NT2/D1 (cell line): Measurements from ENCODE around the gene DOCK1.

Source experiments
- DNase-seq: peaks from one replicate; pipeline ENCODE4 v3.0.0-alpha.2; 2011; ENCODE audit warnings: low read depth, low spot score
- H3K27me3 ChIP-seq: 2 replicates; pipeline ENCODE4 v1.6.0; 2011; ENCODE audit warnings: mild to moderate bottlenecking; ENCODE audit not compliant: insufficient read length, insufficient read depth
- H3K36me3 ChIP-seq: 2 replicates; pipeline ENCODE4 v1.6.1; 2011; ENCODE audit warnings: mild to moderate bottlenecking, low read length, mixed read lengths; ENCODE audit not compliant: insufficient read depth, insufficient read length
- H3K4me1 ChIP-seq: 2 replicates; pipeline ENCODE4 v1.5.1; 2011; ENCODE audit not compliant: insufficient read depth, insufficient read length
- H3K4me3 ChIP-seq: 2 replicates; pipeline ENCODE4 v1.5.1; 2011; ENCODE audit warnings: low read depth; ENCODE audit not compliant: insufficient read length
- H3K9ac ChIP-seq: 2 replicates; pipeline ENCODE4 v1.6.0; 2011; ENCODE audit warnings: low read depth; ENCODE audit not compliant: insufficient read length
- H3K9me3 ChIP-seq: 2 replicates; pipeline ENCODE4 v1.5.1; 2011; ENCODE audit warnings: mild to moderate bottlenecking, low read length; ENCODE audit not compliant: insufficient read depth
- SUZ12 ChIP-seq: IDR thresholded peaks from 2 replicates; pipeline ENCODE4 v1.6.1; 2011; ENCODE audit not compliant: insufficient read length, insufficient read depth; ENCODE audit errors: extremely low read depth
- YY1 ChIP-seq: IDR thresholded peaks from 2 replicates; pipeline ENCODE4 v1.6.1; 2011; ENCODE audit not compliant: insufficient read length, insufficient read depth
- ZNF274 ChIP-seq: IDR thresholded peaks from 2 replicates; pipeline ENCODE4 v1.6.1; 2011; ENCODE audit warnings: mild to moderate bottlenecking, low read depth, low read length

DOCK1 gene

GRCh38 chr10:127463548-127463947 is 558.3 kb downstream of the DOCK1 start:
- H3K4me3 ChIP-seq, result no peak overlapping the region
- H3K9me3 ChIP-seq, result no peaks in the 10 kb centered on the region; the same call in 1 of the 2 replicates
- no peaks in the 10 kb centered on the region for H3K27me3 ChIP-seq
- TF ChIP-seq SUZ12 (no peak), YY1 (no peak), ZNF274 (no peak)
- H3K36me3 ChIP-seq, result no peaks in the 10 kb centered on the region
- no peak for DNase-seq
- no peak overlapping the region for H3K9ac ChIP-seq
- no peaks in the 10 kb centered on the region for H3K4me1 ChIP-seq

GRCh38 chr10:127464561-127464960 is 559.3 kb downstream of the DOCK1 start:
- H3K4me3 ChIP-seq, result no peak overlapping the region
- H3K4me1 ChIP-seq, result no peaks in the 10 kb centered on the region
- no peaks in the 10 kb centered on the region for H3K27me3 ChIP-seq
- no peaks in the 10 kb centered on the region for H3K36me3 ChIP-seq
- TF ChIP-seq SUZ12 (no peak), YY1 (no peak), ZNF274 (no peak)
- no peak overlapping the region for H3K9ac ChIP-seq
- no peak for DNase-seq
- H3K9me3 ChIP-seq, result no peaks in the 10 kb centered on the region; the same call in 1 of the 2 replicates

GRCh38 chr10:127467811-127468210 is 562.6 kb downstream of the DOCK1 start:
- no peak for TF ChIP-seq SUZ12
- no peak for TF ChIP-seq ZNF274
- TF ChIP-seq YY1, result no peak
- Histone ChIP-seq H3K27me3 (no peaks in the 10 kb centered on the region), H3K9me3 (no peaks in the 10 kb centered on the region), H3K4me3 (no peak overlapping the region), H3K9ac (no peak overlapping the region), H3K36me3 (no peaks in the 10 kb centered on the region), H3K4me1 (no peaks in the 10 kb centered on the region)
- no peak for DNase-seq

GRCh38 chr10:127468632-127469031 is 563.4 kb downstream of the DOCK1 start:
- Histone ChIP-seq H3K36me3 (no peaks in the 10 kb centered on the region), H3K4me3 (no peak overlapping the region), H3K9ac (no peak overlapping the region), H3K27me3 (no peaks in the 10 kb centered on the region), H3K9me3 (no peaks in the 10 kb centered on the region), H3K4me1 (no peaks in the 10 kb centered on the region)
- no peak for DNase-seq
- TF ChIP-seq ZNF274 (no peak), SUZ12 (no peak), YY1 (no peak)

GRCh38 chr10:127470911-127471310 is 565.7 kb downstream of the DOCK1 start:
- Histone ChIP-seq H3K4me3 (no peak overlapping the region), H3K9ac (no peak overlapping the region), H3K36me3 (no peaks in the 10 kb centered on the region), H3K27me3 (no peaks in the 10 kb centered on the region), H3K4me1 (no peaks in the 10 kb centered on the region), H3K9me3 (no peaks in the 10 kb centered on the region)
- DNase-seq, result no peak
- no peak for TF ChIP-seq ZNF274
- TF ChIP-seq YY1, result no peak
- TF ChIP-seq SUZ12, result no peak

- H3K36me3 ChIP-seq, result no peaks in the 10 kb centered on the region
- no peaks in the 10 kb centered on the region for H3K4me1 ChIP-seq
- TF ChIP-seq YY1, result no peak
- no peak for TF ChIP-seq SUZ12
- TF ChIP-seq ZNF274, result no peak
- DNase-seq, result no peak
- H3K9me3 ChIP-seq, result no peaks in the 10 kb centered on the region
- H3K9ac ChIP-seq, result no peak overlapping the region
- H3K27me3 ChIP-seq, result no peaks in the 10 kb centered on the region
- H3K4me3 ChIP-seq, result no peak overlapping the region
These were observed 567.7 kb downstream of the DOCK1 start for GRCh38 chr10:127472976-127473375.

GRCh38 chr10:127474501-127474900 is 569.3 kb downstream of the DOCK1 start:
- no peaks in the 10 kb centered on the region for H3K9me3 ChIP-seq
- H3K36me3 ChIP-seq, result no peaks in the 10 kb centered on the region
- H3K4me3 ChIP-seq, result no peak overlapping the region
- no peaks in the 10 kb centered on the region for H3K4me1 ChIP-seq
- H3K9ac ChIP-seq, result no peak overlapping the region
- no peak for TF ChIP-seq SUZ12
- no peak for TF ChIP-seq YY1
- no peak for TF ChIP-seq ZNF274
- DNase-seq, result no peak
- H3K27me3 ChIP-seq, result no peaks in the 10 kb centered on the region

- Histone ChIP-seq H3K4me3 (no peak overlapping the region), H3K4me1 (no peaks in the 10 kb centered on the region), H3K9ac (no peak overlapping the region), H3K36me3 (no peaks in the 10 kb centered on the region), H3K27me3 (no peaks in the 10 kb centered on the region), H3K9me3 (no peaks in the 10 kb centered on the region)
- DNase-seq, result no peak
- no peak for TF ChIP-seq ZNF274
- no peak for TF ChIP-seq SUZ12
- no peak for TF ChIP-seq YY1
These were observed 580.1 kb downstream of the DOCK1 start for GRCh38 chr10:127485153-127485857.
